Measurements from ENCODE around the gene RAB11FIP4. TPM values are rescaled to one million over a fixed set of nuclear protein-coding genes. Genes with fewer than 3 reads are reported as not detected.

RAB11FIP4 gene
- total and polyA plus RNA-seq, 10 of the 15 experiments (the other 5 are each of a cell fraction or from before 2014, with no cell fraction given) = 1.4 to 27.0 (median 17.6) TPM

- TF ChIP-seq ESRRA (IDR thresholded peaks at IDR 0.05; ENCODE audit: low read length) = no peak
- TF ChIP-seq RBBP5 (conservative IDR thresholded peaks at IDR 0.05) = no peak
- TF ChIP-seq E2F8 (IDR thresholded peaks at IDR 0.05; ENCODE audit: low read depth, partially characterized antibody) = no peak
- no peak for TF ChIP-seq MYB (IDR thresholded peaks at IDR 0.05; ENCODE audit: borderline replicate concordance, low read depth, low read length)
- no peak for TF ChIP-seq IRF4 (IDR thresholded peaks at IDR 0.05; ENCODE audit: low read depth, low read length)
- no peak for TF ChIP-seq IRF5 (IDR thresholded peaks at IDR 0.05; ENCODE audit: borderline replicate concordance)
- no peak for TF ChIP-seq SREBF1 (IDR thresholded peaks at IDR 0.05; ENCODE audit: low read length)
- TF ChIP-seq BCLAF1 (IDR thresholded peaks at IDR 0.05) = no peak
- TF ChIP-seq PBX3 (IDR thresholded peaks at IDR 0.05; ENCODE audit: insufficient replicate concordance, low read depth, low read length) = no peak
- TF ChIP-seq PRDM15 (CRISPR knock-in tag; IDR thresholded peaks at IDR 0.05) = no peak
- TF ChIP-seq NR2C1 (IDR thresholded peaks at IDR 0.05) = no peak
Observed at GRCh38 chr17:31379597-31380205, 11.8 kb upstream of the RAB11FIP4 start (continued).
